GM23338 (cell line): ENCODE results near the gene LOXHD1.

Source experiments
- CREB1 ChIP-seq: fragments of 250-450 bp; sonication (Bioruptor Pico); IDR thresholded peaks from 2 replicates; pipeline ENCODE4 v1.5.0; 2020; ENCODE audit warnings: low read depth, mild to moderate bottlenecking, moderate library complexity
- EZH2 ChIP-seq: fragments of 200-600 bp; sonication (generic); IDR thresholded peaks from one replicate; pipeline ENCODE4 v1.8.0; 2017; ENCODE audit warnings: antibody characterized with exemption, mild to moderate bottlenecking, low read depth; ENCODE audit not compliant: unreplicated experiment
- EZH2phosphoT487 ChIP-seq: fragments of 200-600 bp; sonication (generic); IDR thresholded peaks from one replicate; pipeline ENCODE4 v1.8.1; 2018; ENCODE audit warnings: antibody characterized with exemption; ENCODE audit not compliant: unreplicated experiment
- JUNB ChIP-seq: IDR thresholded peaks from one replicate; pipeline ENCODE4 v1.6.1; 2016; ENCODE audit warnings: antibody characterized with exemption; ENCODE audit not compliant: unreplicated experiment
- NANOG ChIP-seq: IDR thresholded peaks from 2 replicates; pipeline ENCODE4 v1.6.1; 2016; ENCODE audit warnings: antibody characterized with exemption, borderline replicate concordance
- POLR2AphosphoS5 ChIP-seq: IDR thresholded peaks from 2 replicates; pipeline ENCODE4 v1.6.1; 2016; ENCODE audit warnings: antibody characterized with exemption, low read depth
- STAT1 ChIP-seq: IDR thresholded peaks from one replicate; pipeline ENCODE4 v1.6.1; 2016; ENCODE audit warnings: antibody characterized with exemption; ENCODE audit not compliant: unreplicated experiment
- ZNF114 ChIP-seq: fragments of 250-450 bp; sonication (Bioruptor Pico); IDR thresholded peaks from 2 replicates; pipeline ENCODE4 v1.5.0; 2020; ENCODE audit warnings: mild to moderate bottlenecking, moderate library complexity
- ZNF331 ChIP-seq: fragments of 250-450 bp; sonication (Bioruptor Pico); IDR thresholded peaks from 2 replicates; pipeline ENCODE4 v1.5.0; 2020; ENCODE audit warnings: low read depth, mild to moderate bottlenecking, moderate library complexity
- TF ChIP-seq, protein P1 (sequence below), 2 experiments: fragments of 200-600 bp in 1 of 2; sonication (generic) in 1 of 2; conservative IDR thresholded peaks; 2 replicates each; pipeline versions ENCODE4 v1.5.1 to v1.6.1; 2016 to 2017; ENCODE audit warnings: antibody characterized with exemption in 2 of 2, low read depth in 2 of 2, mild to moderate bottlenecking in 2 of 2, moderate library complexity in 1 of 2
- TF ChIP-seq, protein P2 (sequence below): IDR thresholded peaks from one replicate; pipeline ENCODE4 v1.6.1; 2018; ENCODE audit warnings: antibody characterized with exemption; ENCODE audit not compliant: unreplicated experiment
- TF ChIP-seq, protein P3 (sequence below): IDR thresholded peaks from 2 replicates; pipeline ENCODE4 v1.6.1; 2016; ENCODE audit warnings: antibody characterized with exemption

DNA sequence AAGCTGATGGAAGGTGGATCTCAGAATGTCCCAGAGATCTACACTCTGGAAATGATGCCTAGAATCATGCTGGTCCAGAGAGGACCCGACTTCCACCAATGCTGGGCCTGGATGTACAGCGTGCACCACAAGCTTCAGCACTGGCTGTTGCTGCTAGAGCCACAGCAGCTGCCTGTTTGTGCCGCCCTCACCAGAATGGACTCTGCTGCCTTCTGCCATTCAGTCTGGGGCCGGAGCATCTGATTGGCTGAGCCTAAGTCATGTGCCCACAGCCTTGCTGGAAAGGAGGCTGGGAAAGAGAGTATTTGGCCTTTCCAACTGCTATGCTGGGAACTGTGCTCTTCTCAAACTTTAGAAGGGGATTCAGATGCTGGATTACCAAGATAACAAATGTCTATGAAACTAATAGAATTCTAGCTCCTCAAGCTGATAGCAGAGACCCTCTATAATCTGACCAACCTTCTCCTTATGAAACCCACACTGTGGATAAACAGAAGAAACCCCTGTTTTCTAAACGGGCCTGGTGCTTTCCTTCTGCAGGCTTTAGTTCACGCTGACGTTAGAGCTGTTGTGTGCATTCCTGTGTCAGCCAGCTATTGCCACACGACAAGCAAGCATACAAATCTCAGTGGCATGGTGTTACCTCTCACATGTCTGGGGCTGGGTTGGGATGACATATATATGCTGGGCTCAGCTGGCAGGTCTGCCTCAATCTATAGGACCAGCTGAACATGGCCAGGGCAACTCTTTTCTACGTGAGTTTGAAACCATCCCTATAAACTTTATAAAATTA lies 4.1 kb upstream of the LOXHD1 start:
- TF ChIP-seq JUNB = no peak
- TF ChIP-seq, protein P1, sequence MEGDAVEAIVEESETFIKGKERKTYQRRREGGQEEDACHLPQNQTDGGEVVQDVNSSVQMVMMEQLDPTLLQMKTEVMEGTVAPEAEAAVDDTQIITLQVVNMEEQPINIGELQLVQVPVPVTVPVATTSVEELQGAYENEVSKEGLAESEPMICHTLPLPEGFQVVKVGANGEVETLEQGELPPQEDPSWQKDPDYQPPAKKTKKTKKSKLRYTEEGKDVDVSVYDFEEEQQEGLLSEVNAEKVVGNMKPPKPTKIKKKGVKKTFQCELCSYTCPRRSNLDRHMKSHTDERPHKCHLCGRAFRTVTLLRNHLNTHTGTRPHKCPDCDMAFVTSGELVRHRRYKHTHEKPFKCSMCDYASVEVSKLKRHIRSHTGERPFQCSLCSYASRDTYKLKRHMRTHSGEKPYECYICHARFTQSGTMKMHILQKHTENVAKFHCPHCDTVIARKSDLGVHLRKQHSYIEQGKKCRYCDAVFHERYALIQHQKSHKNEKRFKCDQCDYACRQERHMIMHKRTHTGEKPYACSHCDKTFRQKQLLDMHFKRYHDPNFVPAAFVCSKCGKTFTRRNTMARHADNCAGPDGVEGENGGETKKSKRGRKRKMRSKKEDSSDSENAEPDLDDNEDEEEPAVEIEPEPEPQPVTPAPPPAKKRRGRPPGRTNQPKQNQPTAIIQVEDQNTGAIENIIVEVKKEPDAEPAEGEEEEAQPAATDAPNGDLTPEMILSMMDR (conservative IDR thresholded peaks at IDR 0.05; ENCODE audit: low read depth in 2 of 2) = no peak
- peak; percentile 26; the same call in 1 of the 2 replicates for TF ChIP-seq POLR2AphosphoS5
- TF ChIP-seq ZNF331 (CRISPR knock-in tag) = no peak
- TF ChIP-seq, protein P2, sequence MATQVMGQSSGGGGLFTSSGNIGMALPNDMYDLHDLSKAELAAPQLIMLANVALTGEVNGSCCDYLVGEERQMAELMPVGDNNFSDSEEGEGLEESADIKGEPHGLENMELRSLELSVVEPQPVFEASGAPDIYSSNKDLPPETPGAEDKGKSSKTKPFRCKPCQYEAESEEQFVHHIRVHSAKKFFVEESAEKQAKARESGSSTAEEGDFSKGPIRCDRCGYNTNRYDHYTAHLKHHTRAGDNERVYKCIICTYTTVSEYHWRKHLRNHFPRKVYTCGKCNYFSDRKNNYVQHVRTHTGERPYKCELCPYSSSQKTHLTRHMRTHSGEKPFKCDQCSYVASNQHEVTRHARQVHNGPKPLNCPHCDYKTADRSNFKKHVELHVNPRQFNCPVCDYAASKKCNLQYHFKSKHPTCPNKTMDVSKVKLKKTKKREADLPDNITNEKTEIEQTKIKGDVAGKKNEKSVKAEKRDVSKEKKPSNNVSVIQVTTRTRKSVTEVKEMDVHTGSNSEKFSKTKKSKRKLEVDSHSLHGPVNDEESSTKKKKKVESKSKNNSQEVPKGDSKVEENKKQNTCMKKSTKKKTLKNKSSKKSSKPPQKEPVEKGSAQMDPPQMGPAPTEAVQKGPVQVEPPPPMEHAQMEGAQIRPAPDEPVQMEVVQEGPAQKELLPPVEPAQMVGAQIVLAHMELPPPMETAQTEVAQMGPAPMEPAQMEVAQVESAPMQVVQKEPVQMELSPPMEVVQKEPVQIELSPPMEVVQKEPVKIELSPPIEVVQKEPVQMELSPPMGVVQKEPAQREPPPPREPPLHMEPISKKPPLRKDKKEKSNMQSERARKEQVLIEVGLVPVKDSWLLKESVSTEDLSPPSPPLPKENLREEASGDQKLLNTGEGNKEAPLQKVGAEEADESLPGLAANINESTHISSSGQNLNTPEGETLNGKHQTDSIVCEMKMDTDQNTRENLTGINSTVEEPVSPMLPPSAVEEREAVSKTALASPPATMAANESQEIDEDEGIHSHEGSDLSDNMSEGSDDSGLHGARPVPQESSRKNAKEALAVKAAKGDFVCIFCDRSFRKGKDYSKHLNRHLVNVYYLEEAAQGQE = no peak
- TF ChIP-seq, protein P3, sequence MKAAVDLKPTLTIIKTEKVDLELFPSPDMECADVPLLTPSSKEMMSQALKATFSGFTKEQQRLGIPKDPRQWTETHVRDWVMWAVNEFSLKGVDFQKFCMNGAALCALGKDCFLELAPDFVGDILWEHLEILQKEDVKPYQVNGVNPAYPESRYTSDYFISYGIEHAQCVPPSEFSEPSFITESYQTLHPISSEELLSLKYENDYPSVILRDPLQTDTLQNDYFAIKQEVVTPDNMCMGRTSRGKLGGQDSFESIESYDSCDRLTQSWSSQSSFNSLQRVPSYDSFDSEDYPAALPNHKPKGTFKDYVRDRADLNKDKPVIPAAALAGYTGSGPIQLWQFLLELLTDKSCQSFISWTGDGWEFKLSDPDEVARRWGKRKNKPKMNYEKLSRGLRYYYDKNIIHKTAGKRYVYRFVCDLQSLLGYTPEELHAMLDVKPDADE = no peak
- TF ChIP-seq EZH2phosphoT487 = no peak
- no peak for TF ChIP-seq EZH2
- TF ChIP-seq STAT1 = no peak
- TF ChIP-seq CREB1 = no peak
- TF ChIP-seq ZNF114 = no peak
- TF ChIP-seq NANOG = no peak
